ENCODE measurements around the gene KHDC1L. TPM values are rescaled to one million over a fixed set of nuclear protein-coding genes. Genes with fewer than 3 reads are reported as not detected.

KHDC1L gene
- total and polyA plus RNA-seq, 2 of the 13 experiments (the other 11 are each of a cell fraction or from before 2014, with no cell fraction given): not detected

DNA sequence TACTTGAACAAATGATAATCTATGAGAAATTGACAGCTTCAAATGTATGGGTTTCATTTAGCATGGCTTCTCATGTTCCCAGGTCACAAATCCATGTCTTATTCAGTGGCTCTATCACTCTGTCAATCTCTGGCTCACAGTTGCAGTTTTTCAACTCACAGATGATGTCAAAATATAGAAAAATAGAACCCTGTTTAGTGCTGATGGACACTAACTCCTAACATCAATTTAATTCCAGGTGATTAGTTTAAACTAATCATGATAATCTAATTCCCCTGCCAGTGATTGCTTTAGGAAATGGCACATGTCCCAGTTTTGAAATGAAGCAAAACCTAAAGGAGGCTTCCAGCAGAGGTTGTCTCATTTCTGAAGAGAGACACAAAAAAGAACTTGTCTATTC is 24.7 kb upstream of the KHDC1L start (continued):
- TF ChIP-seq ZNF552 (CRISPR knock-in tag; IDR thresholded peaks at IDR 0.05; ENCODE audit: borderline replicate concordance) (no peak), KAT7 (CRISPR knock-in tag; IDR thresholded peaks at IDR 0.05; ENCODE audit: borderline replicate concordance) (no peak), ATF7-NPFF (CRISPR knock-in tag; IDR thresholded peaks at IDR 0.05; ENCODE audit: low read depth) (no peak), ZNF549 (CRISPR knock-in tag; IDR thresholded peaks at IDR 0.05) (no peak), ETV6 (CRISPR knock-in tag; conservative IDR thresholded peaks at IDR 0.05) (no peak), ZNF136 (CRISPR knock-in tag; IDR thresholded peaks at IDR 0.05; ENCODE audit: low read depth) (no peak), ZNF567 (CRISPR knock-in tag; IDR thresholded peaks at IDR 0.05; ENCODE audit: borderline replicate concordance) (no peak), ZNF446 (CRISPR knock-in tag; IDR thresholded peaks at IDR 0.05) (no peak)

DNA sequence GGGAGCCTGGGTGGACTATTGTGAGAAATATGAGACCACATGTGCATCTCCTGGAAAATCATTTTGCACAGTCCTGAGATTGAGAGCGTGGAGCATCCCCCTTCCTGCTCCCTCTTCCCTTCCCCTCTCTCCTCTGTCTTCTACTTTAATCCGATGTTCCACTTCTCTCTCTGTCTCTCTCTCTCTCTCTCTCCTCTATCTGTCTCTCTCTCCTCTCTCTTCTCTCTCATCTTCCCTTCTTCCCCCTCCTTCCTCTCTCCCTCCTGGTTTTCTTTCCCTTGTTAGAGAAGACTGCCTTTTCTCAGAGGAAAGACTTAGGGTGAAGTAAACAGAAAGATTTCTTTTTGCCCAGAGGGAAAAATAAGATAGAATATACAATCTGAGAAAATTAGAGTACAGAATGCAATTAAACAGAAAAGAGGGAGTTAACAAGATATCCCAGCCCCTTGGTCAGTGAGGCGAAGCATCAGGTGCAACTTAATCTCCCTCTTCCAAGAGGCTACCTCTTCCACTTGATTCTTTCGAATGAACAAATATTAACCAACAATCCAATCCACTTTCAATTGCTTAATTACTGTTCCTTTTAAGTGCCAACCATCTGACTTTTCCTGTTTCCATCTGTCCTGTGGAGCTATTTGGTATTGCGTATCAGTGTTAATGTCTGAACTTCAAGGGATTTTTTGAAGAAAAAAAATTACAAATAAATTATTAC is 23.1 kb upstream of the KHDC1L start:
- no peak overlapping the region for H3K9ac ChIP-seq (ENCODE audit: insufficient read depth, low read depth, low read length)
- no peaks in the 10 kb centered on the region for H3K79me2 ChIP-seq (ENCODE audit: insufficient read depth, low read length)
- TF ChIP-seq KLF13 (CRISPR knock-in tag; IDR thresholded peaks at IDR 0.05) (no peak), ZNF572 (CRISPR knock-in tag; IDR thresholded peaks at IDR 0.05) (no peak), ZFP41 (CRISPR knock-in tag; IDR thresholded peaks at IDR 0.05; ENCODE audit: borderline replicate concordance) (no peak), ZNF280B (CRISPR knock-in tag; IDR thresholded peaks at IDR 0.05; ENCODE audit: borderline replicate concordance) (no peak)
- TF ChIP-seq, protein P1, sequence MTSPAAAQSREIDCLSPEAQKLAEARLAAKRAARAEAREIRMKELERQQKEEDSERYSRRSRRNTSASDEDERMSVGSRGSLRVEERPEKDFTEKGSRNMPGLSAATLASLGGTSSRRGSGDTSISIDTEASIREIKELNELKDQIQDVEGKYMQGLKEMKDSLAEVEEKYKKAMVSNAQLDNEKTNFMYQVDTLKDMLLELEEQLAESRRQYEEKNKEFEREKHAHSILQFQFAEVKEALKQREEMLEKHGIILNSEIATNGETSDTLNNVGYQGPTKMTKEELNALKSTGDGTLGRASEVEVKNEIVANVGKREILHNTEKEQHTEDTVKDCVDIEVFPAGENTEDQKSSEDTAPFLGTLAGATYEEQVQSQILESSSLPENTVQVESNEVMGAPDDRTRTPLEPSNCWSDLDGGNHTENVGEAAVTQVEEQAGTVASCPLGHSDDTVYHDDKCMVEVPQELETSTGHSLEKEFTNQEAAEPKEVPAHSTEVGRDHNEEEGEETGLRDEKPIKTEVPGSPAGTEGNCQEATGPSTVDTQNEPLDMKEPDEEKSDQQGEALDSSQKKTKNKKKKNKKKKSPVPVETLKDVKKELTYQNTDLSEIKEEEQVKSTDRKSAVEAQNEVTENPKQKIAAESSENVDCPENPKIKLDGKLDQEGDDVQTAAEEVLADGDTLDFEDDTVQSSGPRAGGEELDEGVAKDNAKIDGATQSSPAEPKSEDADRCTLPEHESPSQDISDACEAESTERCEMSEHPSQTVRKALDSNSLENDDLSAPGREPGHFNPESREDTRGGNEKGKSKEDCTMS (CRISPR knock-in tag; conservative IDR thresholded peaks at IDR 0.05): no peak
- no peak for FAIRE-seq
- H3K4me1 ChIP-seq (ENCODE audit: insufficient read depth, low read length): no peaks in the 10 kb centered on the region
- in situ Hi-C loops (cut with HindIII; ENCODE audit: extremely low pct_ligation_motif_present, low pct_unique_long_range_greater_than_20kb) (no loop called here), intact Hi-C loops (cut with micrococcal nuclease; ENCODE audit: unreplicated experiment) (no loop called here)
- ChIA-PET CTCF (ENCODE audit: low intra/inter-chr PET ratio, low total read pairs) (no interaction called here), POLR2A (no interaction called here)
- no peak for ATAC-seq
- H3K27me3 ChIP-seq (ENCODE audit: control insufficient read depth in 1 of 2, insufficient read depth in 2 of 2, low read length in 2 of 2): 0 out of 5 replicates have a peak, but pooled peaks cover 0 to 2% of the 10 kb centered on the region in 2 experiments
- H2AFZ ChIP-seq (ENCODE audit: low read length): no peak overlapping the region
- H3K27ac ChIP-seq (ENCODE audit: extremely low read length, insufficient read depth, low read length): no peak overlapping the region
- no peaks in the 10 kb centered on the region for H3K36me3 ChIP-seq (replicated peaks in 1 of 2; ENCODE audit: control insufficient read depth in 1 of 2, insufficient read depth in 2 of 2, low read length in 2 of 2)
- no peaks in the 10 kb centered on the region for H3K9me3 ChIP-seq (ENCODE audit: low read length)
- BruUV-seq (replicated peaks): no TSS peak
- DNase-seq (ENCODE audit: low spot score): no peak
- no peaks in the 10 kb centered on the region for H4K20me1 ChIP-seq (ENCODE audit: insufficient read depth, low read length)
- no peak overlapping the region for H3K4me3 ChIP-seq (replicated peaks in 1 of 3; ENCODE audit: insufficient read depth in 1 of 3, low read depth in 2 of 3, low read length in 3 of 3)
- WGBS (ENCODE audit: low lambda C conversion rate): 11% methylated on average over 5 of the region's 5 CpGs
- no peak overlapping the region for H3K4me2 ChIP-seq (ENCODE audit: low read depth, low read length)

Measured in HepG2 (cell line).